Gastroesophageal sphincter (tissue), 3 donors: Measurements from ENCODE around the gene INO80.

Source experiments
- CTCF ChIP-seq, 4 experiments: fragments of 200-600 bp in 2 of 4; fragments of 450-650 bp in 2 of 4; sonication (generic) in 1 of 4; IDR thresholded peaks; one replicate each; pipeline ENCODE4 v1.5.1; 2017 to 2019; ENCODE audit warnings: antibody characterized with exemption in 4 of 4, mild to moderate bottlenecking in 2 of 4, moderate library complexity in 2 of 4
- EP300 ChIP-seq: sonication (generic); formaldehyde crosslinking; IDR thresholded peaks from one replicate; pipeline ENCODE4 v1.6.1; 2017; ENCODE audit warnings: antibody characterized with exemption, mild to moderate bottlenecking
- POLR2A ChIP-seq, 2 donors: fragments of 450-650 bp; IDR thresholded peaks; one replicate each; pipeline ENCODE4 v1.6.1; 2017; ENCODE audit warnings: antibody characterized with exemption in 2 of 2, mild to moderate bottlenecking in 2 of 2, moderate library complexity in 1 of 2
- POLR2AphosphoS5 ChIP-seq: sonication (generic); formaldehyde crosslinking; IDR thresholded peaks from one replicate; pipeline ENCODE4 v1.6.1; 2017; ENCODE audit warnings: antibody characterized with exemption

DNA sequence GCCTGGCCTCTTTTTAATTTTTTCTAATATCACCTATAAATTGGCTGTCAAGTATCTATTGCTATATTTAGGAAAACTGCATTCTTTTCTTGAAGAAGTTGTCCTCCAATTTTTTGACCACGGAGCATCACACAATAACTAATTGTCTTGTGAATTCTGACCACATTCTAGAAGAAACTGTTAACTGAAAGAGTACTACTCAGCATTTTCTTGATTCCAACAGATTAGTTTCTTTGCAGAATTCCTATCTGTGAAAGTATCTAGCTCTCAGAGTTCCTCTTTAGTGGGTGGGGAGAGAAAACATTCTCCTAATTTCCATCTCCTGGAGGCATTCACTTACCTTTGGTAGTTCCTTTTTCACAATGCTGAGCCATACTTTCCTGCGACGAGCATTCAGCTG lies 31.1 kb downstream of the INO80 start:
- TF ChIP-seq POLR2AphosphoS5: no peak
- TF ChIP-seq POLR2A (IDR thresholded peaks at IDR 0.05): no peak
- TF ChIP-seq CTCF (IDR thresholded peaks at IDR 0.05): no peak
- no peak for TF ChIP-seq EP300
